IPS-11a (cell line): ENCODE results near the gene RTN1.
A peak's percentile ranks its signal among the peaks of the same experiment; 100 is the strongest.

Experiments used
- H3K4me3 ChIP-seq: one replicate; pipeline ENCODE4 v1.5.1; 2013; ENCODE audit warnings: low read depth, low read length, control low read depth

The RTN1 gene

GRCh38 chr14:59870277-59871165 is at the start of gene RTN1:
Gene RTN1, minus strand, starts transcription at chr14:59870776. Its CDS starts 146 bp downstream, at chr14:59870630.
- H3K4me3 ChIP-seq, result peak within 1 kb of the TSS; percentile 60

- peak overlapping the region; percentile 40 for H3K4me3 ChIP-seq
Measured at GRCh38 chr14:59920378-59920683, 49.8 kb upstream of the RTN1 start.

DNA sequence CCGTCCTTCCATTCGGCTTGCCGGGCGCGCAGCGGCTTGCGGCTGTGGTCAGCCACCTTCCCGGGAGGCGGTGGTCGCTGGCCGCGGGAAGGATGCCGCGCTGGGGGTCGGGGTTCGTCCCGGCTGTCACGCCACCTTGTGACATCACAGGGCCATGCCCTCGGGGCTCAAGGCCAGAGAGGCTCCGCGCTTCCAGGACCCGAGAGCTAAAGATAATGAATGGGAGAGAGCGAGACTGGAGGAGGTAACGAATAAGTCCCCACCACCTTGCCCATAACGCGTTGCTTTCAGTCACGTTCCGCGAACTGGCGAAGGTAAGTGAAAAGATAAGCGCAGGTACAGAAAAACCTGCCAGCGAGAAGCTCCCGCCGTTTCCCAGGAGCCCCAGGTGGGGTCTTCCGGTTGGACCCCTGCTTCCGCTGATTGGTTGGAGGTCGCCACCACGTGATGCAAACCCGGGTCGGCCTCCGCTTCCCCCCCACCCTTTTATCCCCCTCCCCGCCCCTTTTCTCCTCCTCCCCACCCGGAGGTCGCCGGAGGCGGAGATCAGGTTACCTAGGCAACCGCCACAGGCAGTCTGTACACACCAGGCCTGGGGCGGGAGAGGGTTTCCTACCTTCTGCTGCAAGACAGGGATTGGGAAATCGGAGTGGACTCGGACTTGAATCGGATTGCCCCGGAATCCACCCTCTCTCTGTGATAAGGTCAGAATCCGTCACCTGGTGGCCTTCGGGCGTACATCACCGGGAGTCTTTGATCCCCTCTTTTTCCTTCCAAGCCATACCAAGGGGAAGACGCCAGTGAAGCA is 49.2 kb upstream of the RTN1 start, which contains the start of gene LRRC9:
Gene LRRC9, plus strand, starts transcription at position 575 of the 808 bp plus-strand sequence.
- H3K4me3 ChIP-seq, result peak within 1 kb of the TSS; percentile 63

GRCh38 chr14:59918824-59919569 is 48.4 kb upstream of the RTN1 start:
- H3K4me3 ChIP-seq, result peak overlapping the region; percentile 63

DNA sequence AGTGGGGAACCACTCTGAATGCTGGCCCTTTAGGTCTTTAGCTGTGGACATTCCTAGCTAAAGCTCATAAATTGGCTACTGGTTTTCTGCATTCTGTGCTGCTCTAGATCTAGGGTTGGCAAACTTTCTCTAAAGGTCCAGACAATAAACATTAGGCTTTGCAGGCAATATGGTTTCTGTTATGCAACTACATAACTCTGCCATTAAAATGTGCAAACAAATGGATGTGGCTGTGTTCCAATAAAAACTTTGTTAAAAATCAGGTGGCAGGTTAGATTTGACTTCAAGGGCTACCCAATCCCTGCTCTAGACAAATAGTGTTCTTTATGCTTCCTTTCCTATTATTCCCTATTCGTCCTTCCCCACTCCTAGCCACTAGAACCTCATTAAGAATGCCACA is 42.6 kb upstream of the RTN1 start:
- H3K4me3 ChIP-seq, result no peak overlapping the region

GRCh38 chr14:59912443-59912842 is 41.9 kb upstream of the RTN1 start:
- H3K4me3 ChIP-seq, result no peak overlapping the region

DNA sequence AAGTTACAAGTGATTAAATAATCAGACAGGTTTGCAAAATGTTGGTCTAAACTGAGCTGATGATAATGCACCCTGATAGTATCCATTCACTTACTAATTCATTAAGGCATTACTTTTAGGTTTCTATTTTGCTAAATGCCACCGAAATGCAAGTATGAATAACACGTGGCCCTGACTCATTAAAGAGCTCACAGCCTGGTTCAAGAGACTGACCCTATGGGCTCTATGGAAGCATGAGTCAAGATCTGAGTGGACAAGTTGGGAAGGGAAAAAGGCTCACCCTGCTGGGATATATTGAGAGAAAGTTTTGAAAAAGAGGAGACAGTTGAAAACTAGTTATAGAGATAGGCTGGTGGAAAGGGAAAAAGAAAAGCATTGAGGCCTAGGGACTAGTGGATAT is 34.6 kb upstream of the RTN1 start:
- H3K4me3 ChIP-seq, result no peak overlapping the region

DNA sequence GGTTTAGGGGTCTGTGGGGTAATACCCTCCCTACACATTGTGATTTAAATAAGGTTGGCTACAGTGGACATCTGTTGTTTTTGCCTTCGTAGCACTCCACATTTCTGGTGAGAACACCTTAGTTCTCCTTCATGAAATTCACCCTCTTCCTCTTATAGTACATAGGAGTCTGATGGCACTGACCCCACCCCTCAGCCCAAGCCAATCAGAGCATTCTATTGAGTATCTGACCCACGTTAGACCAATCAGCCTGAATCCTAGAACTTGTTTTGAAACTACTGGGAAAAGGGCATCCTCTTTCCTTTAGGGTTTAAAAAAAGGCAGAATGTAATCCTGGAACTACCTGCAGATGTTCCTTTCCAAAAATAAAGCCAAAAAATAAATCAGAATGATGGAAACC is 33.6 kb upstream of the RTN1 start:
- no peak overlapping the region for H3K4me3 ChIP-seq

GRCh38 chr14:59900556-59900955 is 30.0 kb upstream of the RTN1 start:
- no peak overlapping the region for H3K4me3 ChIP-seq

GRCh38 chr14:59897757-59898383 is 27.3 kb upstream of the RTN1 start:
- no peak overlapping the region for H3K4me3 ChIP-seq

DNA sequence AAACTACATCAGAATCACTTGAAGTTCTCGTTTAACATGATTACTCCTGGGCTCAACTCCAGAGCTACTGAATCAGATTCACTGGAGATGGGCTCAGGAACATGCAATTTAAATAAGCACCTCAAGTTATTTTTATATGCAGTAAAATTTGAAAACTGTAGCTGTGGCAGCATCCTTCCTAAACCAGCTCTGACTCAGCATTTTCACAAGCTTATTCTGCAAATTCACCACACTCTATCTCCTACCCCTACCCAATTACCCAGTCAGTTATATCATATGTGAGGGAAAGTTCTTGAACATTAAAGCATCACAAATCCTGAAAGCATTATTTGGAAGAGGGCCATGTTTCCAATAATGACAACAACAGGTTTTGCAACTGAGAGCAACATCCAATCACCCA is 25.1 kb upstream of the RTN1 start:
- no peak overlapping the region for H3K4me3 ChIP-seq

- no peak overlapping the region for H3K4me3 ChIP-seq
Measured at GRCh38 chr14:59890676-59891075, 20.1 kb upstream of the RTN1 start.

DNA sequence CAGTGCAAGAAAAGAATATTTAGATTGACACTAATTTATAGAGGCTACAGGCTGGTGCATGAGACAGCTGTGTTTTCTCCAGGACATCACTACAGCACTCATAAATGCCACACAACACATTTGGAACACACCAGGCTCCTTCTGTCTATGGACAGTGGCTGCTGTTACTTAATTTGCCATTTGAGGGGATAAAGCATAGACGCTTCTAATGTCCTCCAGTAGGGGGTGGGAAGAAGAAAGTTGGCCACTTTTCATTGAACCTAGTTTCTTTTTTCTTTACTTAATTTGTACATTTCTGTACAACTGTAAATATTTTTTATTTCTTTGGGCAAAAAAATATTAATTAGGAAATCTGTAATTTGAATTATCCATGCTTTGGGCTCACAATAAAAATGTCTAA is 12.4 kb upstream of the RTN1 start:
- H3K4me3 ChIP-seq, result no peak overlapping the region

- peak overlapping the region; percentile 60 for H3K4me3 ChIP-seq
Measured at GRCh38 chr14:59871166-59871495, 555 bp upstream of the RTN1 start.

GRCh38 chr14:59869381-59870255 is 958 bp downstream of the RTN1 start:
- peak overlapping the region; percentile 60 for H3K4me3 ChIP-seq

DNA sequence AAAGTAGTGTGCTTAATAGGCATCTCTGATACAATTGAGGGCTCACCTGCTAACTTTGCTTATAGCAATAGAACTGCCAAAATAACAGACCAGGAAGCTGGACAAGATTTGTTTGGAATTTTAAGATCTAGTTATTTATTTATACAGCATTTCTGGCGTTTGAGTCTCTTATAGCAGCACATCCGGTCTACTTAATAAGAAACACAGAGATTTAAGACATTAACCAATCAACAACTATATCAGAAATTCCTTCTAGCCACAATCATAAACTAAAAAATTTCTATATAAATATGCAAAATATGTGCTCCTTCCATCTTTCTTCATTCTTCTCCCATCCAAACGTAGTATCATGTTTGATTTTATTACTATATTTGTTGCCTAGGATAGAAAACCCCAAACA is 2.6 kb downstream of the RTN1 start:
- no peak overlapping the region for H3K4me3 ChIP-seq

DNA sequence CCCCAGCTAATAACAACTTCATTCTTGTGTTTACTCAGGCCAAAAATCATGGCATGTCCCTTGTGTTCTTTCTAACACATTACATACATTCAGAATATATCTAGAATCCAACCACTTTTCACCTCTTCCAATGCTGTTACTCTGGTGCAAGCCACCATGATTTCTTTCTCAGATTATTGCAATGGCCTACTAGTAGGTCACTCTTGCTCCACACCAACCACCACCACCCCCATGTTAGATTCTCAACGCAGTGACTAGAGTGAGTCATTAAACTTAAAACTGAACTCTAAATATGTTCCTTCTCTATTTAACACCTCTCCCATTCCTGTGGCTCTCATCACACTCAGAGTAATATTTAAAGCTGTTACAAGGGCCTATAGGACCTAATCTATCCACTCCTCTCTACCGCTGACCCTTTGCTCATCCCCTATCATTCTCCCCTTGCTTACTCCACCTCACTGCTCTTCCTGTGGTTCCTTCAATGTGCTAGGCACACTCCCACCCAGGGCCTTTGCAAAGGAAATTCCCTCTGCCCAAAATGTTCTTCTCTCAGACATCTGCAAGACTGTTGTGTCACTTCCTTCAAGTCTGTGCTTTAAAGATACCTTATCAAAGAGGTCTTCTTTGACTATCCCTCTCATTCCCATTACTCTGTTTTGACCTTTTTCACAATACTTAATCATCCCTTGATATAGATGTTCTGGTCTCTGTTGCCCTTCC is 6.6 kb downstream of the RTN1 start:
- no peak overlapping the region for H3K4me3 ChIP-seq

DNA sequence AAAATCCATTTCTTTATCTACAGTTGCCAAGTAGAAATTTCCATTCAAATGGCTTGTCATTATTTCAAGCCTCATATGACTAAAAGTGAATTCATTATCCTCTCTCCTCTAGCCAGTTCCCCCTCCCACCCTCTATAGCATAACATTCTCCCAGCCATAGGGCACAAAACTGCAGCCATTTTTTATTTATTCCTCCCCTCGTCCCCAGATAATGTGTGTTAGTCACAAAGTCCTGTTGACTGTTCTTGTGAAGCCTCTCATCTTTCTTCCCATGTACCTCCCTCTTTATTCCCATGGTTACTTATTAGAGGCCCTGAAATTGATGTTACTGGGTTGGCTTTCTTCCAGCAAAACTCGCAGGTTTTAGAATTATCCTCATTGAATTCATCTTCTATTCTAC is 13.2 kb downstream of the RTN1 start:
- H3K4me3 ChIP-seq, result no peak overlapping the region

DNA sequence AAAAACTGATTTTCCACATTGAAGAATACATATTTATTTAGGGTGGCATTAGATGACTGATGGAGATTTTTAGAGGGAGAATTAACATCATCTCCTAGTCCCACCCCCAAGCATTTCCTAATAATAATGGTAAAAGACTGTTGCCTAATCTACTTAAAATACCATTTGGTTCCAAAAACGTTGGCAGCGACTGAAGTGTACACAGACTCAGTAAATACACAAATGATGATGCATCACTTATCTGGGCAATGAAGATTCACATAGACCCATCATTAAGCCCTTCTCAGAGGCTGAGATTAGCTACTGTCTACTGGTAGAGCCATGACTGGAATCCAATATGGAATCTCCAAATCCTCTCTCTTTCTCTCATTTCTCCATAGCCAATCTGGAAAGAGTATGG is 18.2 kb downstream of the RTN1 start:
- H3K4me3 ChIP-seq, result no peak overlapping the region
